Measurements from ENCODE around the gene MCC. TPM values are rescaled to one million over a fixed set of nuclear protein-coding genes. Genes with fewer than 3 reads are reported as not detected.

Gene MCC
- total RNA-seq, 1 experiment from 2014 or later, result 23.5 TPM

DNA sequence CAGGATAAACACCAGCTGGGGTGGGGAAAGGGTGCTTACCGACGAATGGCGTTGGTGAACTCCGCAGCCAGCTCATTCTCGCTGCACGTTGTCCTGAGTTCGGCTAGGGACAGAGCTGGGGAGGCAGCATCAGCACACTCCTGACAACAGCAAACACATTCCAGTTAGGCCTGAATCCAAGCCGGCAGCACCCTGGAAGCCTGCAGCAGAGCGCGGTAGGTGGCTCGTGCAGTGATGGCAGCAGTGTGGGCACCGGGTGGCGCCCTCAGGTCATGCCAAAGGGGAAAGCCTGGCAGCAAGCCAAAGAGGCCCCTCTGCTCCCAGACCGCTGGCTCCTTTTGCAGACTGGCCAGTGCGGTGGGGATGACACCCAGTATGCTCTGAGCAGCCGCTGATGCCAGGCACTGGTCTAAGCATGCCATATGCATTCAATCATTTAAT is 444.7 kb downstream of the MCC start:
- H3K36me3 Mint-ChIP-seq, result peaks cover 3% of the 10 kb centered on the region
- H3K9me3 Mint-ChIP-seq, result no peaks in the 10 kb centered on the region
- H3K27me3 Mint-ChIP-seq (ENCODE audit: low read depth), result no peaks in the 10 kb centered on the region
- no peak overlapping the region for H3K4me3 Mint-ChIP-seq
- peak; percentile 86 for ATAC-seq
- ChIA-PET POLR2A (no interaction called here), CTCF (interaction anchor here (0.6 to 2.4 kb wide), 5 partner anchors 9 to 512 kb away, joined by 3 to 10 read pairs (median 4); no protein-coding TSS in a partner anchor)
- no peaks in the 10 kb centered on the region; the same call in 1 of the 2 replicates for H3K4me1 Mint-ChIP-seq
- peak; percentile 81 for DNase-seq (ENCODE audit: low spot score)
- peak overlapping the region; percentile 49 for H3K27ac Mint-ChIP-seq
- 0 out of 2 replicates have a peak, but pooled peaks have one; percentile 22 for TF ChIP-seq ZNF232 (CRISPR knock-in tag; IDR thresholded peaks at IDR 0.05)
- TF ChIP-seq CTCF (IDR thresholded peaks at IDR 0.05), result peak; percentile 32; the same call in 1 of the 2 replicates
- no peak for TF ChIP-seq ZNF138 (CRISPR knock-in tag; conservative IDR thresholded peaks at IDR 0.05)

GRCh38 chr5:113042491-113043243 is 445.6 kb downstream of the MCC start:
- Mint-ChIP-seq H3K9me3 (no peaks in the 10 kb centered on the region), H3K4me3 (no peak overlapping the region), H3K4me1 (no peaks in the 10 kb centered on the region; the same call in 1 of the 2 replicates), H3K36me3 (peaks cover 3% of the 10 kb centered on the region), H3K27ac (no peak overlapping the region), H3K27me3 (ENCODE audit: low read depth) (no peaks in the 10 kb centered on the region)
- ATAC-seq (no peak), DNase-seq (ENCODE audit: low spot score) (no peak)
- POLR2A ChIA-PET, result no interaction called here
- TF ChIP-seq RORB (CRISPR knock-in tag; IDR thresholded peaks at IDR 0.05), result no peak
- TF ChIP-seq, protein P1, sequence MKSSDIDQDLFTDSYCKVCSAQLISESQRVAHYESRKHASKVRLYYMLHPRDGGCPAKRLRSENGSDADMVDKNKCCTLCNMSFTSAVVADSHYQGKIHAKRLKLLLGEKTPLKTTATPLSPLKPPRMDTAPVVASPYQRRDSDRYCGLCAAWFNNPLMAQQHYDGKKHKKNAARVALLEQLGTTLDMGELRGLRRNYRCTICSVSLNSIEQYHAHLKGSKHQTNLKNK (CRISPR knock-in tag; IDR thresholded peaks at IDR 0.05), result no peak
- TF ChIP-seq FOXK1 (CRISPR knock-in tag; IDR thresholded peaks at IDR 0.05), result no peak
- TF ChIP-seq NFE2L1 (CRISPR knock-in tag; IDR thresholded peaks at IDR 0.05), result no peak
- no peak for TF ChIP-seq NFATC4 (CRISPR knock-in tag; IDR thresholded peaks at IDR 0.05)
- TF ChIP-seq, protein P2, sequence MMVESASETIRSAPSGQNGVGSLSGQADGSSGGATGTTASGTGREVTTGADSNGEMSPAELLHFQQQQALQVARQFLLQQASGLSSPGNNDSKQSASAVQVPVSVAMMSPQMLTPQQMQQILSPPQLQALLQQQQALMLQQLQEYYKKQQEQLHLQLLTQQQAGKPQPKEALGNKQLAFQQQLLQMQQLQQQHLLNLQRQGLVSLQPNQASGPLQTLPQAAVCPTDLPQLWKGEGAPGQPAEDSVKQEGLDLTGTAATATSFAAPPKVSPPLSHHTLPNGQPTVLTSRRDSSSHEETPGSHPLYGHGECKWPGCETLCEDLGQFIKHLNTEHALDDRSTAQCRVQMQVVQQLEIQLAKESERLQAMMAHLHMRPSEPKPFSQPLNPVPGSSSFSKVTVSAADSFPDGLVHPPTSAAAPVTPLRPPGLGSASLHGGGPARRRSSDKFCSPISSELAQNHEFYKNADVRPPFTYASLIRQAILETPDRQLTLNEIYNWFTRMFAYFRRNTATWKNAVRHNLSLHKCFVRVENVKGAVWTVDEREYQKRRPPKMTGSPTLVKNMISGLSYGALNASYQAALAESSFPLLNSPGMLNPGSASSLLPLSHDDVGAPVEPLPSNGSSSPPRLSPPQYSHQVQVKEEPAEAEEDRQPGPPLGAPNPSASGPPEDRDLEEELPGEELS (CRISPR knock-in tag; IDR thresholded peaks at IDR 0.05), result no peak
- CTCF ChIA-PET, result interaction anchor here (0.6 to 2.4 kb wide), 5 partner anchors 8 to 288 kb away, joined by 3 to 10 read pairs (median 4); no protein-coding TSS in a partner anchor

DNA sequence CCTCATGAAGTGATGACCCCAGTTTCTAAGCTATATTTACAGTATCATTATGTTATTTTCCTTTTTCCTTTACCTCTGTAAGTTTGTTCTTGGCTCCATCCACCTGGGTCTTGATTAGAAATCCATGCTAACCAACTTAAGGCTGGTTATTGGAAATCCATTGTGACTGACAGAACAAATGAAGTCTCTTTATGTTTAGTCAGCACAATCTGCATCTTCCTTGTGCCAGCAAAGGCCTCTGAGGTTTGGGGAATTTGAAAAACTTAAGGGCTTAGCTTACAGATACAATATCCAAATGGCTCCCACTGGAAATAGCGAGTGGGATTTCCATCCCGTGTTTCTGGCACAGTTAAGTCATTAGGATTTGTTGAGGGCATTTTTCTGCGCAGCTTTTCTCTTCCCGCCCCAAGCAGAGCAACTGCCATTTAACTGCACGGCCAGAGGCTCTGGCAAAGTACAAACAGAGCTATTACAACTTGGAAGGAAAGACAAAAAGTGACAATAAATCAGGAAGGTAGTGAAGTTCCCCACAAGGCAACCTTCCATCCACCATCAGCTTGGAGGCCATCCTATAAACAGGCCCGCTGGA is 447.5 kb downstream of the MCC start:
- H3K36me3 Mint-ChIP-seq, result peaks cover 3% of the 10 kb centered on the region
- DNase-seq (ENCODE audit: low spot score), result no peak
- CTCF ChIA-PET, result no interaction called here

More for the DNA sequence above, 447.5 kb downstream of the MCC start:
- no peak for TF ChIP-seq NFE2L1 (CRISPR knock-in tag; IDR thresholded peaks at IDR 0.05)
- TF ChIP-seq ZNF263 (CRISPR knock-in tag; IDR thresholded peaks at IDR 0.05; ENCODE audit: low read depth), result no peak
- no peak for TF ChIP-seq MXD4 (CRISPR knock-in tag; IDR thresholded peaks at IDR 0.05; ENCODE audit: borderline replicate concordance)
- TF ChIP-seq TEAD1 (CRISPR knock-in tag; IDR thresholded peaks at IDR 0.05), result no peak
- no peak for TF ChIP-seq E2F5 (CRISPR knock-in tag; IDR thresholded peaks at IDR 0.05)
- TF ChIP-seq, protein P3, sequence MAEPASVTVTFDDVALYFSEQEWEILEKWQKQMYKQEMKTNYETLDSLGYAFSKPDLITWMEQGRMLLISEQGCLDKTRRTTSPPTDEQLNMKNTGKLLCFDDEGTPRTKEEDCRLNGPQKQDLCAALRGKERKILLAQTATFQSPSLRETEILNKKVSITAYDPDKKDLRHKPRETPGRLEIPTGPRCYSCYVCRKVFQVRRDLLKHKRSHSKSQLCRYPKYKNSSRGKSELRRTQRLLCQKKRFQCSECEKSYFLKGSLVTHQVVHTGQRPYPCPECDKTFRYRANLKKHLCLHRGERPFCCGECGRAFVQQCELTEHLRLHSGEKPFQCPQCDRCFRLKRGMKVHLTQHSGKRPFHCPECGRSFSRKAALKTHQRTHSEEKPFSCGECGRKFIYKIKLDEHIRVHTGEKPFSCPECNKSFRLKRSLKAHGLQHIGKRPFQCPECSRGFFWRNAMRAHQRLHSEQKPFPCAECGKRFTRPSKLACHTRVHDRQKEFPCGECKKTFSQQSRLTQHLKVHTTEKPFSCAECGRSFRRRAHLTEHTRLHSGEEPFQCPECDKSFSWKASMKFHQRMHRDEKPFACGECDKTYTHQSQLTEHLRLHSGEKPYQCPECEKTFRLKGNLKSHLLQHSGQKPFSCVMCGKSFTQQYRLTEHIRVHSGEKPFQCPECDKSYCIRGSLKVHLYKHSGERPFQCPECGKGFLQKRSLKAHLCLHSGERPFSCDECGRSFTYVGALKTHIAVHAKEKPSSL (CRISPR knock-in tag; conservative IDR thresholded peaks at IDR 0.05), result no peak
- H3K4me3 Mint-ChIP-seq, result no peak overlapping the region
- POLR2A ChIA-PET, result no interaction called here
- no peak for ATAC-seq
- peaks cover 12% of the 10 kb centered on the region for H3K4me1 Mint-ChIP-seq
- no peaks in the 10 kb centered on the region for H3K9me3 Mint-ChIP-seq
- H3K27me3 Mint-ChIP-seq (ENCODE audit: low read depth), result no peaks in the 10 kb centered on the region
- no peak overlapping the region for H3K27ac Mint-ChIP-seq
